ENCODE measurements around the gene RNF145.

The RNF145 gene

GRCh38 chr5:159166416-159166815 is 42.9 kb downstream of the RNF145 start:
- TF ChIP-seq EGR1 (IDR thresholded peaks at IDR 0.05) (no peak), YY1 (IDR thresholded peaks at IDR 0.05; ENCODE audit: low read depth) (no peak), USF1 (IDR thresholded peaks at IDR 0.05) (no peak), CREB1 (IDR thresholded peaks at IDR 0.05; ENCODE audit: low read depth) (no peak), FOXM1 (IDR thresholded peaks at IDR 0.05; ENCODE audit: borderline replicate concordance, low read depth) (no peak), TAF1 (IDR thresholded peaks at IDR 0.05; ENCODE audit: low read depth) (no peak), NFIC (IDR thresholded peaks at IDR 0.05) (no peak)

GRCh38 chr5:159163701-159164046 is 45.7 kb downstream of the RNF145 start:
- no peak for TF ChIP-seq REST (IDR thresholded peaks at IDR 0.05; ENCODE audit: low read depth)
- no peak for TF ChIP-seq MAX (IDR thresholded peaks at IDR 0.05)
- TF ChIP-seq RAD21 (IDR thresholded peaks at IDR 0.05; ENCODE audit: low read depth) = no peak
- TF ChIP-seq TAF1 (IDR thresholded peaks at IDR 0.05; ENCODE audit: low read depth) = no peak
- no peak for TF ChIP-seq EP300 (IDR thresholded peaks at IDR 0.05; ENCODE audit: borderline replicate concordance)
- TF ChIP-seq CREB1 (IDR thresholded peaks at IDR 0.05; ENCODE audit: low read depth) = no peak
- no peak for TF ChIP-seq FOXM1 (IDR thresholded peaks at IDR 0.05; ENCODE audit: borderline replicate concordance, low read depth)
- TF ChIP-seq USF1 (IDR thresholded peaks at IDR 0.05) = no peak
- TF ChIP-seq TEAD4 (IDR thresholded peaks at IDR 0.05) = no peak
- TF ChIP-seq YY1 (IDR thresholded peaks at IDR 0.05; ENCODE audit: low read depth) = no peak
- TF ChIP-seq NFIC (IDR thresholded peaks at IDR 0.05) = no peak
- TF ChIP-seq EGR1 (IDR thresholded peaks at IDR 0.05) = no peak
- TF ChIP-seq TCF12 (IDR thresholded peaks at IDR 0.05; ENCODE audit: low read depth) = no peak
- TF ChIP-seq CEBPB (IDR thresholded peaks at IDR 0.05) = no peak
- TF ChIP-seq ZBTB7A (IDR thresholded peaks at IDR 0.05; ENCODE audit: low read depth) = no peak

- TF ChIP-seq CREB1 (IDR thresholded peaks at IDR 0.05; ENCODE audit: low read depth) (no peak), CEBPB (IDR thresholded peaks at IDR 0.05) (no peak), RAD21 (IDR thresholded peaks at IDR 0.05; ENCODE audit: low read depth) (no peak), REST (IDR thresholded peaks at IDR 0.05; ENCODE audit: low read depth) (no peak), NFIC (IDR thresholded peaks at IDR 0.05) (no peak), EP300 (IDR thresholded peaks at IDR 0.05; ENCODE audit: borderline replicate concordance) (no peak), YY1 (IDR thresholded peaks at IDR 0.05; ENCODE audit: low read depth) (no peak), MAX (IDR thresholded peaks at IDR 0.05) (no peak), TAF1 (IDR thresholded peaks at IDR 0.05; ENCODE audit: low read depth) (no peak), USF1 (IDR thresholded peaks at IDR 0.05) (no peak), ZBTB7A (IDR thresholded peaks at IDR 0.05; ENCODE audit: low read depth) (no peak), TEAD4 (IDR thresholded peaks at IDR 0.05) (no peak), EGR1 (IDR thresholded peaks at IDR 0.05) (no peak), FOXM1 (IDR thresholded peaks at IDR 0.05; ENCODE audit: borderline replicate concordance, low read depth) (no peak), TCF12 (IDR thresholded peaks at IDR 0.05; ENCODE audit: low read depth) (no peak)
Observed at GRCh38 chr5:159163027-159163700, 46.2 kb downstream of the RNF145 start.

GRCh38 chr5:159161361-159162214 is 47.8 kb downstream of the RNF145 start:
- TF ChIP-seq TAF1 (IDR thresholded peaks at IDR 0.05; ENCODE audit: low read depth) (no peak), EP300 (IDR thresholded peaks at IDR 0.05; ENCODE audit: borderline replicate concordance) (no peak), MAX (IDR thresholded peaks at IDR 0.05) (no peak), NFIC (IDR thresholded peaks at IDR 0.05) (no peak)

GRCh38 chr5:159157552-159157951 is 51.8 kb downstream of the RNF145 start:
- no peak for TF ChIP-seq RAD21 (IDR thresholded peaks at IDR 0.05; ENCODE audit: low read depth)
- no peak for TF ChIP-seq FOXM1 (IDR thresholded peaks at IDR 0.05; ENCODE audit: borderline replicate concordance, low read depth)
- no peak for TF ChIP-seq CREB1 (IDR thresholded peaks at IDR 0.05; ENCODE audit: low read depth)
- TF ChIP-seq TCF12 (IDR thresholded peaks at IDR 0.05; ENCODE audit: low read depth) = no peak
- TF ChIP-seq TEAD4 (IDR thresholded peaks at IDR 0.05) = no peak
- TF ChIP-seq REST (IDR thresholded peaks at IDR 0.05; ENCODE audit: low read depth) = no peak
- no peak for TF ChIP-seq YY1 (IDR thresholded peaks at IDR 0.05; ENCODE audit: low read depth)
- no peak for TF ChIP-seq EP300 (IDR thresholded peaks at IDR 0.05; ENCODE audit: borderline replicate concordance)
- TF ChIP-seq NFIC (IDR thresholded peaks at IDR 0.05) = no peak
- no peak for TF ChIP-seq USF1 (IDR thresholded peaks at IDR 0.05)
- no peak for TF ChIP-seq TAF1 (IDR thresholded peaks at IDR 0.05; ENCODE audit: low read depth)
- TF ChIP-seq ZBTB7A (IDR thresholded peaks at IDR 0.05; ENCODE audit: low read depth) = no peak
- TF ChIP-seq CEBPB (IDR thresholded peaks at IDR 0.05) = no peak
- TF ChIP-seq MAX (IDR thresholded peaks at IDR 0.05) = no peak
- no peak for TF ChIP-seq EGR1 (IDR thresholded peaks at IDR 0.05)

All from Ishikawa (cell line).